ENCODE data around the gene ASB13.

- TF ChIP-seq, protein P1, sequence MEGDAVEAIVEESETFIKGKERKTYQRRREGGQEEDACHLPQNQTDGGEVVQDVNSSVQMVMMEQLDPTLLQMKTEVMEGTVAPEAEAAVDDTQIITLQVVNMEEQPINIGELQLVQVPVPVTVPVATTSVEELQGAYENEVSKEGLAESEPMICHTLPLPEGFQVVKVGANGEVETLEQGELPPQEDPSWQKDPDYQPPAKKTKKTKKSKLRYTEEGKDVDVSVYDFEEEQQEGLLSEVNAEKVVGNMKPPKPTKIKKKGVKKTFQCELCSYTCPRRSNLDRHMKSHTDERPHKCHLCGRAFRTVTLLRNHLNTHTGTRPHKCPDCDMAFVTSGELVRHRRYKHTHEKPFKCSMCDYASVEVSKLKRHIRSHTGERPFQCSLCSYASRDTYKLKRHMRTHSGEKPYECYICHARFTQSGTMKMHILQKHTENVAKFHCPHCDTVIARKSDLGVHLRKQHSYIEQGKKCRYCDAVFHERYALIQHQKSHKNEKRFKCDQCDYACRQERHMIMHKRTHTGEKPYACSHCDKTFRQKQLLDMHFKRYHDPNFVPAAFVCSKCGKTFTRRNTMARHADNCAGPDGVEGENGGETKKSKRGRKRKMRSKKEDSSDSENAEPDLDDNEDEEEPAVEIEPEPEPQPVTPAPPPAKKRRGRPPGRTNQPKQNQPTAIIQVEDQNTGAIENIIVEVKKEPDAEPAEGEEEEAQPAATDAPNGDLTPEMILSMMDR (IDR thresholded peaks at IDR 0.05; ENCODE audit: low read depth, low read length) = no peak
- TF ChIP-seq MAX (IDR thresholded peaks at IDR 0.05; ENCODE audit: low read depth, low read length) (no peak), POLR2A (IDR thresholded peaks at IDR 0.05; ENCODE audit: extremely low read depth, insufficient read length) (no peak), MYC (IDR thresholded peaks at IDR 0.05; ENCODE audit: low read depth, low read length) (no peak)
These were observed 13.6 kb downstream of the ASB13 start for GRCh38 chr10:5652746-5653145.

Measured in NB4 (cell line).